ENCODE measurements around the gene IRGQ. TPM values are rescaled to one million over a fixed set of nuclear protein-coding genes. Genes with fewer than 3 reads are reported as not detected.

Gene IRGQ
- total and polyA plus RNA-seq, 2 donors (not counting 3 experiments of a cell fraction or from before 2014, with no cell fraction given) = 15.8 to 33.2 TPM

DNA sequence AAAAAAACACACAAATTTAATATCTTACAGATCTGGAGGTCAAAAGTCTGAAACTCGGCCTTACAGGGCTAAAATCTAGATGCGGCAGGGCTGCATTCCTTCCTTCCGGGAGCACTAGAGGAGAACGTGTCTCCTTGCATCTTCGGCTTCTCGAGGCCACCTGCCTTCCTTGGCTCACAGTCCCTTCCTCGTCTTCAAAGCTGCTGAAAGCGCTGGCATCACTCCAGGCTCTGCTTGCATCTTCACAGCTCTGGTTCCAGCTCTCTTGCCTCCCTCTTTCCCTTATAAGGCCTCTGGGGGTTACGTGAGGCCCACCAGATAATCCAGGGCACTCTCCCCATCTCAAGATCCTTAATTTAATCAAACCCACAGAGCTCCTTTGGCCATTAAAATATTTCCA, 31.1 kb downstream of the IRGQ start:
- intact Hi-C loops (cut with micrococcal nuclease) = no loop called here

More for the DNA sequence above, 31.1 kb downstream of the IRGQ start:
- H3K79me2 ChIP-seq (ENCODE audit: control insufficient read depth, insufficient read depth, low read length) = no peaks in the 10 kb centered on the region
- BruUV-seq (replicated peaks) = no TSS peak
- no peaks in the 10 kb centered on the region for H3K9me3 ChIP-seq (replicated peaks; ENCODE audit: control insufficient read depth, insufficient read depth, low read length)
- no peak for FAIRE-seq
- ChIA-PET CTCF (interaction anchor here (0.8 to 2.8 kb wide), 4 partner anchors 10 to 31 kb away, joined by 3 to 20 read pairs (median 3); partner anchors contain the start of genes IRGQ, PINLYP and XRCC1), POLR2A (no interaction called here)
- H2AFZ ChIP-seq (ENCODE audit: low read depth, low read length) = no peak overlapping the region
- no peak overlapping the region for H3K4me3 ChIP-seq (replicated peaks in 1 of 3; ENCODE audit: insufficient read depth in 1 of 3, low read depth in 1 of 3, low read length in 3 of 3)
- H3K9me1 ChIP-seq (replicated peaks; ENCODE audit: control insufficient read depth, extremely low read depth, insufficient read depth, low read length) = no peaks in the 10 kb centered on the region
- H3K27me3 ChIP-seq (ENCODE audit: control insufficient read depth in 2 of 2, insufficient read depth in 2 of 2, low read length in 2 of 2) = no peaks in the 10 kb centered on the region
- no peaks in the 10 kb centered on the region for H3K4me1 ChIP-seq (ENCODE audit: control insufficient read depth, extremely low read depth, insufficient read depth, low read length)
- no peak for TF ChIP-seq JUN (IDR thresholded peaks at IDR 0.05; ENCODE audit: borderline replicate concordance, insufficient read depth, insufficient read length, low read depth)
- no peak for TF ChIP-seq FOS (IDR thresholded peaks at IDR 0.05; ENCODE audit: borderline replicate concordance, insufficient read depth, low read length)
- TF ChIP-seq, protein P1, sequence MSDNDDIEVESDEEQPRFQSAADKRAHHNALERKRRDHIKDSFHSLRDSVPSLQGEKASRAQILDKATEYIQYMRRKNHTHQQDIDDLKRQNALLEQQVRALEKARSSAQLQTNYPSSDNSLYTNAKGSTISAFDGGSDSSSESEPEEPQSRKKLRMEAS (IDR thresholded peaks at IDR 0.05; ENCODE audit: insufficient read depth, insufficient read length) = no peak
- TF ChIP-seq EZH2 (IDR thresholded peaks at IDR 0.05; ENCODE audit: borderline replicate concordance, low read depth, low read length, severe bottlenecking) = no peak
- no peak for TF ChIP-seq POLR2AphosphoS5 (IDR thresholded peaks at IDR 0.05; ENCODE audit: insufficient read depth, low read depth, low read length)
- no peak for TF ChIP-seq GATA2 (IDR thresholded peaks at IDR 0.05; ENCODE audit: insufficient read depth, insufficient read length, low read depth, low read length)
- TF ChIP-seq, protein P2, sequence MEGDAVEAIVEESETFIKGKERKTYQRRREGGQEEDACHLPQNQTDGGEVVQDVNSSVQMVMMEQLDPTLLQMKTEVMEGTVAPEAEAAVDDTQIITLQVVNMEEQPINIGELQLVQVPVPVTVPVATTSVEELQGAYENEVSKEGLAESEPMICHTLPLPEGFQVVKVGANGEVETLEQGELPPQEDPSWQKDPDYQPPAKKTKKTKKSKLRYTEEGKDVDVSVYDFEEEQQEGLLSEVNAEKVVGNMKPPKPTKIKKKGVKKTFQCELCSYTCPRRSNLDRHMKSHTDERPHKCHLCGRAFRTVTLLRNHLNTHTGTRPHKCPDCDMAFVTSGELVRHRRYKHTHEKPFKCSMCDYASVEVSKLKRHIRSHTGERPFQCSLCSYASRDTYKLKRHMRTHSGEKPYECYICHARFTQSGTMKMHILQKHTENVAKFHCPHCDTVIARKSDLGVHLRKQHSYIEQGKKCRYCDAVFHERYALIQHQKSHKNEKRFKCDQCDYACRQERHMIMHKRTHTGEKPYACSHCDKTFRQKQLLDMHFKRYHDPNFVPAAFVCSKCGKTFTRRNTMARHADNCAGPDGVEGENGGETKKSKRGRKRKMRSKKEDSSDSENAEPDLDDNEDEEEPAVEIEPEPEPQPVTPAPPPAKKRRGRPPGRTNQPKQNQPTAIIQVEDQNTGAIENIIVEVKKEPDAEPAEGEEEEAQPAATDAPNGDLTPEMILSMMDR (IDR thresholded peaks at IDR 0.05; ENCODE audit: extremely low read depth in 1 of 2, insufficient read depth in 1 of 2, low read depth in 1 of 2, low read length in 2 of 2) = no peak
- no peak for TF ChIP-seq POLR2A (IDR thresholded peaks at IDR 0.05; ENCODE audit: low read depth, low read length)
- TF ChIP-seq MYC (IDR thresholded peaks at IDR 0.05; ENCODE audit: low read depth, low read length) = no peak
- no peak overlapping the region for H3K4me2 ChIP-seq (ENCODE audit: insufficient read depth, low read length)
- no peak overlapping the region for H3K27ac ChIP-seq (ENCODE audit: insufficient read depth, low read depth, low read length)
- H3K36me3 ChIP-seq (ENCODE audit: control insufficient read depth in 2 of 2, extremely low read depth in 1 of 2, insufficient read depth in 2 of 2, low read length in 2 of 2) = peaks cover 0 to 7% of the 10 kb centered on the region in 2 experiments
- dilution Hi-C loops (cut with MboI; ENCODE audit: extremely low pct_ligation_motif_present, low sequenced_read_pairs) = no loop called here
- DNase-seq (ENCODE audit: low read depth, low spot score) = no peak
- no peaks in the 10 kb centered on the region for H4K20me1 ChIP-seq (replicated peaks; ENCODE audit: control insufficient read depth, extremely low read depth, insufficient read depth, low read length)
- H3K9ac ChIP-seq (replicated peaks; ENCODE audit: extremely low read depth, insufficient read depth, low read length) = no peak overlapping the region
